Activated naive CD4-positive, alpha-beta T cell (primary cell): ENCODE data around the gene ZNF622.
"Not testable (repeated sequence)": the region's sequence is repeated elsewhere in the genome, so short reads cannot be mapped to it uniquely, and the experiment has no call there.

Source experiments
- DNase-seq, 4 experiments: peaks; one replicate each; lab custom pipeline; 2025; lab: John Stamatoyannopoulos, UW

Gene ZNF622

DNA sequence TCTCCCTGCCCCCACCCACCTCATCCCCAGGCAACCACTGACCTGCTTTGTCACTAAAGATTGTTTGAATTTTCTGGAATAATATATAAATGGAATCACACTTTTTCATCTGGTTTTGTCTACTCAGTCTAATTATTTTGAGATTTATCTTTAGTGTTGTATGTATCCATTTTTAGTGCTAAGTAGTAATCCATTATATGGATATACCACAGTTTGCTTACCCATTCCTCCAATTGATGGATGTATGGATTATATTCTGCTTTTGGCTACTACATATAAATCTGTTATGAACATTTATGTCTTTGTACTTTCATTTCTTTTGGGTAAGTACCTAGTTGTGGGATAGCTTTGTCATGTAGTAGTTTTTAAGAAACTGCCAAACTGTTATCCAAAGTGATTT lies 14.5 kb upstream of the ZNF622 start:
- DNase-seq = no peak

- DNase-seq = no peak
Observed at GRCh38 chr5:16477541-16477940, 11.9 kb upstream of the ZNF622 start.

- not testable (repeated sequence) for DNase-seq
Observed at GRCh38 chr5:16476417-16476816, 10.8 kb upstream of the ZNF622 start.

DNA sequence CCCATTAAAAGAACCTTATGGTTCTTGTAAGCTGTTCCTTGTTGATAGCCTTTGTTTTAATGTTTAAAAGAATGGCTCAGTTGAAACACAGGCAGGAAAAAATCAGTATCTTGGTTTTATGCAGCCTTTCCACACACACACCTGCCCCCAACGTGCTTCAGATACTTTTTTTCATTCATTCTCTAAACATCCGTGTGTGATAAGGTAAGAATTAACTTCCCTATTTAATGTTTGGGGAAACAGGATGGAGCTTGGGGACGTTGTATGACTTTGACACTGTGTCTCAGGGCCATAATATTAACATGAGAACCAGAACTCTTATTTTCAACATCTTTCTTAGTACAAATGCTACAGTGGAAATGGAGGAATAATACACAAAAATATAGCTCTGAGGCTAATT lies 5.8 kb upstream of the ZNF622 start:
- no peak for DNase-seq

DNA sequence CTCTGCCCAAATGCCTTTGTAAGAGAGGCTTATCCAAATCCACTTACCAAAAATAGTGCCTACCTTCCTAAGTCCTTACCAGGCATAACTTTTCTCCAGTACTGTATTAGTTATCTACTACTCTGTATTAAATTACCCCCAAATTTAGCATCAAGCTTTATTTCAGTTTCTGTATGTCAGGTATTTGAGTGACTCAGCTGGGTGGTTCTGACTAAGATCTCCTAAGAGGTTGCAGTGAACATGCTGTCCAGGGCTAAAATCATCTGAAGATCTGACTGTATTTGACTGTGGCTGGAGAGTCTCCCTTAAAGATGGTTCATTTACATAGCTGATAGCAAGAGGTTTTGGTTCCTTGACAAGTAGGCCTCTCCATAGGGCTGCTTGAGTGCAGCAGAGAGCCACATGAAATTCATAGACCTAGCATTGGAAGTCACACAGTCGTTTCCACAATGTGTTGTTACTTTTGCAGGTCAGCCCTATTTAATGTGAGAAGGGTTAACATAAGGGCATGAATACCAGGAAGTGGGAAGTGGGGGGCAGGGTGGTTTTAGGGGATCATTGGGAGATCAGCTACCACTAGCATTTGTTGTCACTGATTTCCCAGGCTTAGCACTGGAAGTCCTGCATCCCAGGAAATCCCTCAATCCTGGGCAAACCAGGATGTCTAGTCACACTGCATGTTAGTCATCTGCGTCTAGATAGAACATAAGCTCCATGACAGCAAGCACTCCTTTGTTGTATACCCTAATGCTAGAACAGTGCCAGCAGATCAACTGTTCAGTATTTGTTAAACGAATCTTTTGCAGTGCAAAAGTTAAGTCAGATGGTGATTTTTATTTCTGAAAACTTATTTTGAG lies 2.0 kb upstream of the ZNF622 start:
- no peak for DNase-seq

DNA sequence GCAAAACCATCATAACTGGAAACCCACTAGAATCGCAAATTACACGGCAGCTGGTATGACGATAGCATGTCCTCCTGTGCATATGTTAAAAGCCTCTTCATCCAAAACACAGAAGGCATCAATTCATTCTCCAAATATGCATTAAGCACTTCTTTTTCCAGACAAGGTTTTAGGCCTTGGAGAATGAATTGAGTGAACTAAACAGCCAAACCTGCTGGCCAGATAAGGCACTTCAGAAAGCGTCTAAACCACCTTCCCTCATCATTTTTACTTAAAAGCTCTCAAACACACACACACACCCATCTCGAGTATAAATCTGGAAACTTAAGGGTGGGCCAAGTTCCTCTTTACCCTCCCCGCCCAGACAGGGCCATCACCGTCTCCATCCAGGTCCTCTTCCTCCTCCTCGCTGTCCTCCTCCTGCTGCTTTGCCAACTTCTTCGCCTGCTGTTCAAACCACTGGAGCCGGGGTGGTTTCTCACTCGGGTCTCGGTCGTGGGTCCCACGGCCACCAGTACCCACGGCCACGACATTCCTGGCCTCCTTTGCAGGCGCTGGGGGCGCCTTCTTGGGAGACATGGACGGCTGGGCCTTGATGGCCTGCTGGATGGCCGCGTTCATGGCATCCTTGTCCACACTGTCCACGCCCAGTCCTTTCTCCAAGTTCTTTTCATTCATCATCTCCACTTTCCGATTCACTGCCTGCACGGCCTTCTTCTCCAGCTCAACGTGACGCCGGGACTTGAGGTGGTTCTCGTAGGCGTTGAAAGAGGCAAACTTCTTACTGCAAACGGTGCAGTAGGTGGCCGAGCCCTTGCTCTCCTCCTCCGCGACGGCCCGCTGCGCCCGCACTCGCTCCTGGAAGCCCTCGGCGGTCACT lies 696 bp downstream of the ZNF622 start:
- no peak for DNase-seq

GRCh38 chr5:16464231-16464630 lies 1.4 kb downstream of the ZNF622 start:
- no peak for DNase-seq

GRCh38 chr5:16461782-16462181 lies 3.8 kb downstream of the ZNF622 start:
- DNase-seq = no peak

DNA sequence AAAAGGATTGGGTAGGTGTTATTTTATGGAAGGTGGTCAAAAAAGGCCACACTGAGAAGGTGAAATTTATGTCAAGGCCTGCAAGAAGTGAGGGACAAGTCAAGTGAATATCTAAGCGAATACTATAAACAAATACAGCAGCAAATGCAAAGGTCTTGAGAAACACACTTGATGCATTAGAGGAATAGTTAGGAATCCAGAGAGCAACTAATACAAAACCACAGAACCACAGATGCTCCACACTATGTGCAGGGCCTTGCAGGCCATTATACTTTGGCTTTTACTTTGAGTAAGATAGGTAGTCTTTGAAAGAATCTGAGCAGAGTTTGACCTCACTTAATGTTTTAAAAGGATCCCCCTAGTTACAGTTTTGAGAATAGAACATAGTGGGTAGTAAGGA lies 4.6 kb downstream of the ZNF622 start:
- no peak for DNase-seq

DNA sequence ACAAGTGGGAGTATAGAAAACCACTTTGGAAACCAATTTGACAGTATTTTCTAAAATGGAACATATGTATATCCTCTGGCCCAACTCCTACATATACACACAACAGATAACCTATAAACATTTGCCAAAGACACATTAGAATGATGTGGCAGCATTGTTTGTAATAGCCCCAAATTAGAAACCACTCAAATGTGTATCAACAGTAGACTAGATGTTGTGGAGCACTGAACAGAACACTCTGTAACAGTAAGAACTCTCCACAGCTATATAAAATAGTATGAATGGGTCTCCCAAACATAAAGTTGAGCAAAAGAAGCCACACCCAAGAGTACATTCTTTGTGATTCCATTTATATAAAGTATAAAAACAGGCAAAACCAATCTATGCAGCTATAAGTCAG lies 6.1 kb downstream of the ZNF622 start:
- DNase-seq = no peak

DNA sequence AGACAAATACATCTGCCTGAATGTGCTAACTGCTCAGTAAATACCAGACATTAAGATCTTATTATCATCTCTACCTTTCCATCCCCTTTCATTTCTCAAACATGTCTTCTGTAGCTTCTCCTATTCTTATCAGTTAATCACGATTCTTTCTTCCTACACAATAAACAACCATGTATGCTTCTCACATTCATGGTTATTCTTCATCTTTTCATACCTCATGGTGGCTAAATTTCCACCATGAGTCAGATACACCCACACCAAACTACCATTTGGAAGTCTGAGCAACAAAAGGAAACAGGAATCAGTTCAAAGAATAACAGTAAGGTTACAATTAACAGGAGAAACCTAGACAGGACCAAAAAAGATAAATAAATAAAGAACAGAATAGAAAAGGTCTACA lies 7.7 kb downstream of the ZNF622 start:
- no peak for DNase-seq

GRCh38 chr5:16457451-16457850 lies 8.1 kb downstream of the ZNF622 start:
- DNase-seq = no peak

GRCh38 chr5:16456103-16456832 lies 9.3 kb downstream of the ZNF622 start:
- DNase-seq = no peak

DNA sequence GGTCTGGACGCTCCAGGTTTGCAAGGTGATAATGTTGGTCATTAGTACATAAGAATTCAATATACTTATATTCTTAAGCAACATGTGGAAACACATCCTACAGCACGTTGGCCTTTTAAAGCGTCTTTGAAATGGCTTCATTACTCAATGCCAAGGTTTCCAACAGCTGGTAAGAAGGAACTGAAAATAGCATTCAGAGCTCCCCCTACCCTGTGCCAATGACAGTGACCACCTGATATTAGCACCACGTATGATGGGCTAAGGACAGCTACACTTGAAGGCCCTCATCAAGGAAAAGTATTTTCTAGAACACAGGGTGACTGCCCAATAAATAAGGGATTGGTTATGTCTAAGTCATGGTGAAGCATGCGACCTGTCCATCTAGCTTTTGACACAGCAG lies 9.9 kb downstream of the ZNF622 start:
- no peak for DNase-seq

DNA sequence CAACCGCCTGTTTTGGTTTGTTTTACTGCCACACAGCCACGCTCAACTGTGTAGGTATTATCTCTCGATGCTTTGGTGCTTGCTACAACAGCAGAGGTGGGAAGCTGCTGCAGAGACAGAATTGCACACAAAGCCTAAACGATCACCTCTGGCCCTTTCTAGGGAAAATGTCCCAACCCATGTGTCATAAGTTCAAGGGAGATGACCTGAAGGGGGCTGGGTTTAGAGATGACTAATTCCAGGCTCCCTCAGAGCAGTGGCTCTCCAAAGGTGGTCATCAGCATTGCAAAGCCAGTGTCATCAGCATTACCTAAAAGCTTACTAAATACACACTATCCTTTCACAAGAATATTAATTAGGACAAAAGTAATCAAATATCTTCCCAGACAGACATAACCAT lies 10.9 kb downstream of the ZNF622 start:
- no peak for DNase-seq

DNA sequence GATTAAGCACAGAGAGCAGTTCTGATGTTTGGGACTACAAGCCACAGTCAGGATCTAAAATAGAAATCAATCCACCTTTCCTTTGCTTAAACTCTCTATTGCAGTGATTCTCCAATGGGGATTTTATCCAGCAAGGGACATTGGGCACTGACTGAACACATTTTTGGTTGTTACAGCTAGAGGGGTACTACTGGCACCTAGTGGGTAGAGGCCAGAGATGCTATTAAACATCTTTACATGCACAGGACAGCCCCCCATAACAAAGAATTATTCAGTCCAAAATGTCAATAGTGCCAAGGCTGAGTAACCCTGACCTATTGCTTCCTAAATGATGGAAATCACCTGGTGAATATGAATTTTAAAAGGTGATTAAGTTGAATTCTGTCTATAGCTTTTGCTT lies 12.0 kb downstream of the ZNF622 start:
- no peak for DNase-seq

GRCh38 chr5:16450163-16450562 lies 15.4 kb downstream of the ZNF622 start:
- no peak for DNase-seq

- DNase-seq = no peak
Observed at GRCh38 chr5:16446993-16447392, 18.6 kb downstream of the ZNF622 start.

GRCh38 chr5:16437977-16438376 lies 27.6 kb downstream of the ZNF622 start:
- DNase-seq = no peak

- not testable (repeated sequence) for DNase-seq
Observed at GRCh38 chr5:16436065-16436682, 29.4 kb downstream of the ZNF622 start.

- DNase-seq = no peak
Observed at GRCh38 chr5:16431490-16431889, 34.1 kb downstream of the ZNF622 start.
